GM19438 (cell line): ENCODE data around the gene TXLNA.

Experiments
- ATAC-seq: cut with Tn5 transposase; IDR thresholded peaks from one replicate; pipeline ENCODE4 v1.9.1; 2021; ENCODE audit warnings: low read depth; ENCODE audit not compliant: unreplicated experiment

TXLNA gene

GRCh38 chr1:32182060-32182459, 2.6 kb downstream of the TXLNA start:
- no peak for ATAC-seq

- no peak for ATAC-seq
Observed at GRCh38 chr1:32184650-32185049, 5.2 kb downstream of the TXLNA start.

DNA sequence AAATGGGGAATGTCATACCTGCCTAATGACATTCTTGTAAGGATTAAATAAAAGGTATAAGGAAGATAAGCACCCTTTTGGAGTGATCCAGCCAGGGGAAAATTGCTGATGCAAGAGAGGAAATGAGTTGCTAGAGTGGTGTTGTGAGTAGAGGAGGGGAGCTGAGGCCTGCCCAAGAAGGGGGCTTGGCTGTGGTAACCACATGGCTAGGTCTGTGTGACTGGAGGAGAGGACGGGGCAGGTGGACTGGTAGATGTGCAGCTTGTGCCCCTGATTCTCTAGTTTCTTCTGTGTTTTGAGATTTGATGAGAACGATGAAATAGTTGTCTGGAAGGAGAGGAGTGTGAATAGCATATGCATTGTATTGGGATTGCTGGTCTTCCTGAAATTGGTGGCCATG, 6.6 kb downstream of the TXLNA start:
- no peak for ATAC-seq

GRCh38 chr1:32186491-32186890, 7.0 kb downstream of the TXLNA start:
- no peak for ATAC-seq

DNA sequence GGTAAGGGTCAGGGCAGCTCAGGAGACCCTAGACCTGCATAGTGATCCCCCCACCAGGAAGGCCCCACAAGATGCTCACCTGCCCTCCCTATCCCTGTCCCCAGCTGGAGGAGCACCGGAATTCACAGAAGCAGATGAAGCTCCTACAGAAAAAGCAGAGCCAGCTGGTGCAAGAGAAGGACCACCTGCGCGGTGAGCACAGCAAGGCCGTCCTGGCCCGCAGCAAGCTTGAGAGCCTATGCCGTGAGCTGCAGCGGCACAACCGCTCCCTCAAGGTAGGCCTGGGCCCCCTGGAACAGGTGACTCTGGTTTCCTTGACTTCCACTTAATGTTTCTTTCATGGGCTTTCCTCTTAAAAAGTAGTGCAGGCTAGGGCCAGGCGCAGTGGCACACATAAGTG, 8.4 kb downstream of the TXLNA start:
- no peak for ATAC-seq

DNA sequence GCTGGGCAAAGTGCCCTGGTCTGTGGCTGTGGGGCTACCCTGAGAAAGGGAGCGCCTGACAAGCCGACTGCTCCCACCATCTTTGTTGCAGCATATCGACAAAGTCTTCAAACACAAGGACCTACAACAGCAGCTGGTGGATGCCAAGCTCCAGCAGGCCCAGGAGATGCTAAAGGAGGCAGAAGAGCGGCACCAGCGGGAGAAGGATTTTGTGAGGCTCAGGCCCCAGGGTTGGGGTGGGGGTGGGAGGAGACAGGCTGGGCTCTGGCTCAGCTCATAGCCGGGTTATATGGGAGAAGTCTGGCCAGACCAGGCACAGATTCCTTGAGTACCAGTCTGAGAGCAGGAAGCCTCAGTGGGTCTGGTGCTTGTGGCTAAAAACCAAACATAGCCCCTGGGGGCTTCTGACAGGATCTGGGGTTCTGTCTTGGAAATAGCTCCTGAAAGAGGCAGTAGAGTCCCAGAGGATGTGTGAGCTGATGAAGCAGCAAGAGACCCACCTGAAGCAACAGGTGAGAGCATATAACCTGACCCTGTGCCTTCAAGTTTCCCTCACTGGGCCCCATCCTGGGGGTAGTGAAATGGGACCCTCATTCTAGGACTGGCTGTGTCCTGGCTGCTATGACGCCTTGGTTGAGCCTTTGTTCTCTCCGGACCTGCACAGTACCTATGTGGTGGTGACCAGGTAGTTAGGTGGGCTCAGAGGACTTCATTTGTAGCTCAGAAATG, 12.9 kb downstream of the TXLNA start:
- no peak for ATAC-seq

GRCh38 chr1:32194984-32195383, 15.5 kb downstream of the TXLNA start:
- ATAC-seq: no peak

- no peak for ATAC-seq
Observed at GRCh38 chr1:32195531-32195930, 16.1 kb downstream of the TXLNA start.

GRCh38 chr1:32195972-32196823, 16.7 kb downstream of the TXLNA start:
- no peak for ATAC-seq

DNA sequence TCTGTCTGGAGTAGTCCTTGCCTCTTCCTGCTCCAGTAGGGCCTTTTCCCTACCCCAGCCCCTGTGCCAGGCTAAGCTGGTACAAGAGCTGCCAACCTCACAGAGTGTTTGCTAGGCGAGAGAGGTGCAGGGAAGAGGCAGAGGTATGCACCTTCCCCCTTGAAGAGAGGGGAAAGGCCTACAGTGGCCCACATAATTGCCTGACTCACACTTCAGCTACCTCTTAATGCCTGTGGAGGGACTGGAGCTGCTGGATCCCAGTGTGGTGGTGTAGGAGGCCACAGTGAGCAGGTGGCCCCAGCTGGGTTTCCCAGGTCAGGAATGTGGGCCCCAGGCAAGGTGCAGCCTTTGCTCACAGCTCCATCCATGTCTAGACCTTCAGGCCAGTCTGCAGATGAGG, 17.6 kb downstream of the TXLNA start:
- ATAC-seq: no peak

- no peak for ATAC-seq
Observed at GRCh38 chr1:32197837-32198236, 18.4 kb downstream of the TXLNA start.

- ATAC-seq: no peak
Observed at GRCh38 chr1:32198237-32199042, 19.0 kb downstream of the TXLNA start.

- ATAC-seq: no peak
Observed at GRCh38 chr1:32199043-32199716, 19.7 kb downstream of the TXLNA start.

GRCh38 chr1:32199717-32200072, 20.2 kb downstream of the TXLNA start:
- no peak for ATAC-seq

GRCh38 chr1:32200226-32201010, 20.9 kb downstream of the TXLNA start, which contains the start of gene CCDC28B:
CCDC28B (plus strand) TSS chr1:32200595; CDS start chr1:32201936, 1,341 bp downstream.
- peak; percentile 23 for ATAC-seq

DNA sequence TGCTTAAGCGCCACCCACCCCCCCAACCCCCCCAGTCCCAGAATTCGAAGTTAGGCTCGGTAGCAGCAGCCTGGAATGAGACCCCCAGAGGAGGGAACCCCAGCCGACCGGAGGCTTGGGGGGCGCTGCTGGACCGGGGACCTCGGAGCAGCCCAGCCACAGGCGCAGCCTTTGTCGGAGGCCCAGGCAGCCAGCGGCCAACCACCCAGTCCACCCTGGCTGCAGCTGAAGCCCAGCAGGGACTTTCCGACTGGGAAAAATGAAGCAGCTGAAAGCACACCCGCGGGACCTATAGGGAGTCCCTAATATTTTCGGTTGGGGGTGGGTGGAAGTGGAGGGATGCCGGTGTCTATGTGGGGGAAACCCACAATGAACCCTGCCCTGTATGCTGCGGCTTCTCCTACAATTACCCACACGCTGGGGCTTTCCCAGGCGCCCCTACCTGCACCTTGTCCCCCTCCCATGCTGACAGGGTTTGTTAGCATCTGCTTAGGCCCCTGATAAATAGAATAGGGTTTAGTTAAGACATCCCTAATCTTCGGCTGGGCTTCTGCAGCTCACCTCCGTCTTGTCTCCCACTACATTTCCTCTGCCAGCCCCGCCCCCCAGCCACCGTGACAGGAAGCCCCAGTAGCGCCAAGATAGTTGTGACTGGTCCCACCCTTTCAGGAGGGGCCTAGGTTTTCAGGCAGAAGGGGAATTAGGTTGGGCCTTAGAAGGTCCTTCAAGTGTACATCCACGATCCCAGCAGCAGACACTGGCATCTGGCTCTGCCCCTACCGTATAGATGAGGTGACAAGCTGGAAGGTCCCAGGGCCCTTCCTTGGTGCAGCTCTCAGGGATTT, 21.8 kb downstream of the TXLNA start:
- peak; percentile 33 for ATAC-seq

- no peak for ATAC-seq
Observed at GRCh38 chr1:32204943-32205361, 25.5 kb downstream of the TXLNA start.

GRCh38 chr1:32205401-32206370, 26.2 kb downstream of the TXLNA start, which contains the start of gene IQCC:
IQCC (plus strand) TSS chr1:32205671; CDS start chr1:32205682, 11 bp downstream.
- ATAC-seq: no peak
